Muscle of leg (tissue), 11 donors: ENCODE measurements around the gene ZBTB7A. TPM values are rescaled to one million over a fixed set of nuclear protein-coding genes. Genes with fewer than 3 reads are reported as not detected.

Source experiments
- DNase-seq: peaks from one replicate; pipeline ENCODE4 v3.0.0; 2013
- H3K27ac ChIP-seq: one replicate; pipeline ENCODE4 v1.5.1; 2013; ENCODE audit warnings: mild to moderate bottlenecking, low read length, control low read depth
- H3K27me3 ChIP-seq: one replicate; pipeline ENCODE4 v1.6.1; 2013; ENCODE audit warnings: low read length; ENCODE audit not compliant: control insufficient read depth, insufficient read depth
- H3K36me3 ChIP-seq: one replicate; pipeline ENCODE4 v1.6.1; 2013; ENCODE audit warnings: low read length; ENCODE audit not compliant: control insufficient read depth, insufficient read depth
- H3K4me1 ChIP-seq: one replicate; pipeline ENCODE4 v1.6.1; 2013; ENCODE audit warnings: low read length; ENCODE audit not compliant: control insufficient read depth, insufficient read depth
- H3K4me3 ChIP-seq: one replicate; pipeline ENCODE4 v1.5.1; 2013; ENCODE audit warnings: low read length, control low read depth
- H3K9me3 ChIP-seq: replicated peaks from 2 replicates; pipeline ENCODE4 v1.6.1; 2013; ENCODE audit warnings: low read depth, low read length; ENCODE audit not compliant: control insufficient read depth
- WGBS: methylation state at CpG from one replicate; pipeline ENCODE4 v1.1.5; 2013; ENCODE audit warnings: missing lambda C conversion rate; ENCODE audit not compliant: insufficient coverage; 5-methylcytosine and 5-hydroxymethylcytosine counted together
- polyA plus RNA-seq, 8 donors: library from polyadenylated mRNA; unstranded; fragments of 120-200 nt; gene quantifications; one replicate each; pipeline versions ENCODE4 v1.2.1 to v1.2.3, GENCODE V29; 2013; ENCODE audit warnings: inconsistent platforms in 1 of 8, low replicate concordance in 1 of 8; ENCODE audit not compliant: insufficient read length in 8 of 8, insufficient read depth in 1 of 8
- total RNA-seq: library from RNA; stranded (reverse); fragments of 120-200 nt; gene quantifications from one replicate; pipeline ENCODE4 v1.2.4, GENCODE V29; 2013

Gene ZBTB7A
- total and polyA plus RNA-seq, 9 donors, result 4.2 to 10.9 (median 8.2) TPM

DNA sequence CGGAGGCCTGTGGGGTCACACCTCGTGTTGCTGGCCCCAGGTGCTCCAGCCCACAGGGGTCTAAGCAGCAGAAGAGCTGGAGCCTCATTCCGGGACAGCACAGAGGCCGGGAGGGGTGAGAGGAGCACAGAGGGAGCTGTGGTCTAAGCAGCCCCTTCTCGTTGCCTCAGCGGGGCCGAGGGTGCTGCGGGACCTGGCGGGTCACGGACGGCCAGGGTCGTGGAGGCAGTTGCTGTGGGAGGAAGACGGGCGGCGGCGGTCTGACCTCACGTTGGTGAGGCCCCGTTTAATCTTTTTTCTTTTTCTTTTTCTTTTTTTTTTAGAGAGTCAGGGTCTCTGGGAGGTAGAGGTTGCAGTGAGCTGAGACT, 37.5 kb downstream of the ZBTB7A start:
- Histone ChIP-seq H3K36me3 (peaks cover 73% of the 10 kb centered on the region), H3K27ac (no peak overlapping the region), H3K9me3 (no peaks in the 10 kb centered on the region), H3K27me3 (no peaks in the 10 kb centered on the region), H3K4me1 (no peaks in the 10 kb centered on the region), H3K4me3 (no peak overlapping the region)
- no peak for DNase-seq
- WGBS, result 86% methylated on average over 15 of the region's 18 CpGs

DNA sequence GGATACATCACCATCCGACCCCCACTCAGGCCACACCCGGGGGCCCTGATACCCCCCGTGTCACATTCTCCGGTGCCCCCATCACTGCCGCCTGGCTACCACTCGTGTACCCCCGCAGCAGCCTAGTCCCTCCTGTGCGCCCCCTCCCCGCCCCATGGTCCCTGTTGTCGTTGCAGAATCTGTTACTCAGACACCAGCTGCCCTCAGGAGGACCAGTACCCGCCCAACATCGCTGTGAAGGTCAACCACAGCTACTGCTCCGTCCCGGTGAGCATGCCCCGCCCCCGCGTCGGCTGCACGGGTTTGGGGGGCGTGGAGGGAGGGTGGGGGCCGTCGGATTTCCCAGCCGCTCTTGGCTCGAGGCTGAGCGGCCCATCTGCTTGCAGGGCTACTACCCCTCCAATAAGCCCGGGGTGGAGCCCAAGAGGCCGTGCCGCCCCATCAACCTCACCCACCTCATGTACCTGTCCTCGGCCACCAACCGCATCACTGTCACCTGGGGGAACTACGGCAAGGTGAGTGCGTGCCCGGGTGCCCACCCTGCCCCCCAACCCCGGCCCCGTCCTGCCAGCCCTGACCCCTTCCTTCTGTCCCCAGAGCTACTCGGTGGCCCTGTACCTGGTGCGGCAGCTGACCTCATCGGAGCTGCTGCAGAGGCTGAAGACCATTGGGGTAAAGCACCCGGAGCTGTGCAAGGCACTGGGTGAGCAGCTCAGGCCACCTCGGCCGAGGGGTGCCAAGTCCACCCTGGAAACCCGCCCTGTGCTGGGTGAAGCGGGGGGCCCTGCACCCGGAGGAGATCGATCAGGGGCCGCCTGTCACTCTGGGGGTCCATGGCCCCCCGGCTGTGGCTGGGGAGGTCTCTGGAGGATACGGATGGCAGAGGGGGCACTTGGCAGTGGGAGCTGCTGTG, 38.1 kb downstream of the ZBTB7A start:
- no peak for DNase-seq
- Histone ChIP-seq H3K36me3 (peaks cover 75% of the 10 kb centered on the region), H3K9me3 (no peaks in the 10 kb centered on the region), H3K4me3 (no peak overlapping the region), H3K27ac (no peak overlapping the region), H3K27me3 (no peaks in the 10 kb centered on the region), H3K4me1 (no peaks in the 10 kb centered on the region)
- 94% methylated on average over 41 of the region's 48 CpGs for WGBS

DNA sequence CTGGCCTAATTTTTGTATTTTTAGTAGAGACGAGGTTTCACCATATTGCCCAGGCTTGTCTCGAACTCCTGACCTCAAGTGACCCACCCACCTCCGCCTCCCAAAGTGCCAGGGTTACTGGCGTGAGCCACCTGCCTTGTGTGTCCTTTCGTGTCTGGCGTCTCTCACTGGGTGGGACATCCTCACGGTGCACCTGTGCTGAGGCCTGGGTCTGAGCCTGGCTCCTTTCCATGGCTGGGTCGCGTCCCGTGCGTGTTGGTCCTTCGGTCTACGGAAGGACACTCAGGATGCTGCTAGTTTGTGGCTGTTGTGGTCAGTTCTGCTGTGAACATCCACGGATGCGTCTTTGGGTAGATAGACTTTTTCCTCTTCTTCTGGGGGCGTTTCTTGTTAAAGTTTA, 39.6 kb downstream of the ZBTB7A start:
- DNase-seq, result no peak
- Histone ChIP-seq H3K4me1 (no peaks in the 10 kb centered on the region), H3K27ac (no peak overlapping the region), H3K27me3 (no peaks in the 10 kb centered on the region), H3K36me3 (peaks cover 65% of the 10 kb centered on the region), H3K9me3 (peaks cover 1% of the 10 kb centered on the region), H3K4me3 (no peak overlapping the region)
- WGBS, result 89% methylated on average over 13 of the region's 16 CpGs

DNA sequence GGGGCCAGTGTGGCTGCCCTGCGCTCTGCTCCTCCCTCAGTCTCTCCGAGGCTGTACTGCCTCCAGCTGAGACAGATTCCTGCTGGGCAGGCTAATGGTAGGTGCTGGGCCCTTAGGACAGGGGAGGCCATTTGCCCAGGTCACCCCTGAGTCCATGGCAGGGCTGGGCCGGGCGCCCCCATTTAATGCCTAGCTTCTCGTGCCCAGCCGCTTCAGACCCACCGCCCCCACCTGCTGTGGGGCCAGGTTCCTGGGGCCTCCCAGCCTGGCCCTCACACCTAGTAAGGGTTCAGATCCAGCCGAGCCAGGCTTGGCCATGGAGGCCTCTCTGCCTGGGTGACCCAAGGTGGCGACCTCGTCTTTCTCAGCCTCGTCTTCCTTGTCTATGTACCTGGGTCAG, 41.4 kb downstream of the ZBTB7A start:
- Histone ChIP-seq H3K27ac (no peak overlapping the region), H3K4me1 (no peaks in the 10 kb centered on the region), H3K4me3 (no peak overlapping the region), H3K36me3 (peaks cover 51% of the 10 kb centered on the region), H3K27me3 (no peaks in the 10 kb centered on the region), H3K9me3 (peaks cover 3% of the 10 kb centered on the region)
- no peak for DNase-seq
- WGBS, result 75% methylated on average over 11 of the region's 11 CpGs

DNA sequence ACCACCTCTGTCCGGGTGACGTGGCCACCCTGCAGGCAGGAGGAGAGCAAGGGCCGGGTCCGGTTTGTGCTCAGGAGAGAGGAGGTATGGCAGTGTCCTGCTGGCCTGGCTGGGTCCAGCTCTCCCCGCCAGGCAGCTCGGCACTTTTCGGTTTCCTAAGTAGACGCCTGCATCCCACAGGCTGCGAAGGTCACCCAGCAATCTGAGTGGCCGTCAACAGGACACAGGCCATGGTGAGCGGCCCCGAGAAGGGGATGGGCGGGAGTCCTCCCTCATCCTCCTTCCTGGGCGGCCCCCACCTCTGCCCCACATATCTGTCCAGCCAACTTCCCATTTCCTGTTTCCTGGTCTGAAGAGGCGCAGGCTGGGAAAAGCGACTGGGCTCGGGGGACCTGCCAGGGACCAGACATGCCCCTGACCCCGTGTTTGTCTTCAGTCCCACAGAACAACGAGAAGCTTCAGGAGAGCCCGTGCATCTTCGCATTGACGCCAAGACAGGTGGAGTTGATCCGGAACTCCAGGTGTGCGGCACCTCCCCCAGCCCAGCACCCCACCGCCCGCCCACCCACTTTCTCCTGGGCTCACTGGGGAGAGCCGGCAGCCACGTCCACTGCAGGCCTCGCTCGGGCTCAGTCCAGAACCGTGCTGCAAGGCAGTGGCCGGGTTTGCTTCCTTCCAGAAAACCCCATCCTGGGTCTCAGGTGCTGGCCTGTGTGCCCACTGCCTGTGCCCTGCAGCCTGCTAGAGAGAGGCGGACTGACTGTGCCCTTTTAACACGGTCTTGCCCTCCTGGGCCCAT, 42.9 kb downstream of the ZBTB7A start:
- no peak for DNase-seq
- no peak overlapping the region for H3K4me3 ChIP-seq
- 88% methylated on average over 24 of the region's 34 CpGs for WGBS
- H3K9me3 ChIP-seq, result peaks cover 3% of the 10 kb centered on the region
- no peak overlapping the region for H3K27ac ChIP-seq
- peaks cover 3% of the 10 kb centered on the region for H3K4me1 ChIP-seq
- H3K36me3 ChIP-seq, result peaks cover 46% of the 10 kb centered on the region
- no peaks in the 10 kb centered on the region for H3K27me3 ChIP-seq

DNA sequence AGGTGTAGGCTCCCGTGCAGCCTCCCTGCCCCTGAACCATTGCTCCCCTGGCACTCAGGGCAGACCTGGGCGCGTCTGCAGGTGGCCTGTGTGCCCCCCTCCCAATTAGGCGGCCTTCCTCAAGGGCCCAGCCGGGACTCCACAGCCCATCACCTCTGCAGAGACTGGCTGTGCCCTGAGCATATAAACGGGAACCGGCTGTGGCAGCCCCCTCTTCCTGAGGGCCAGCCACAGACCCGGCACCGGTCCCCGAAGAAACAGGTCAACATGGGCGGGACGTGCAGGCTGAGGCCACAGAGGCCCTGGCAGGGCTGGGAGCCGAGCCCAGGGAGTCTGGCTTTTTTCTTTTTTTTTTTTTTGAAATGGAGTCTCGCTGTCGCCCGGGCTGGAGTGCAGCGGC, 47.1 kb downstream of the ZBTB7A start:
- 85% methylated on average over 8 of the region's 17 CpGs for WGBS
- peaks cover 40% of the 10 kb centered on the region for H3K36me3 ChIP-seq
- H3K4me1 ChIP-seq, result peaks cover 29% of the 10 kb centered on the region

DNA sequence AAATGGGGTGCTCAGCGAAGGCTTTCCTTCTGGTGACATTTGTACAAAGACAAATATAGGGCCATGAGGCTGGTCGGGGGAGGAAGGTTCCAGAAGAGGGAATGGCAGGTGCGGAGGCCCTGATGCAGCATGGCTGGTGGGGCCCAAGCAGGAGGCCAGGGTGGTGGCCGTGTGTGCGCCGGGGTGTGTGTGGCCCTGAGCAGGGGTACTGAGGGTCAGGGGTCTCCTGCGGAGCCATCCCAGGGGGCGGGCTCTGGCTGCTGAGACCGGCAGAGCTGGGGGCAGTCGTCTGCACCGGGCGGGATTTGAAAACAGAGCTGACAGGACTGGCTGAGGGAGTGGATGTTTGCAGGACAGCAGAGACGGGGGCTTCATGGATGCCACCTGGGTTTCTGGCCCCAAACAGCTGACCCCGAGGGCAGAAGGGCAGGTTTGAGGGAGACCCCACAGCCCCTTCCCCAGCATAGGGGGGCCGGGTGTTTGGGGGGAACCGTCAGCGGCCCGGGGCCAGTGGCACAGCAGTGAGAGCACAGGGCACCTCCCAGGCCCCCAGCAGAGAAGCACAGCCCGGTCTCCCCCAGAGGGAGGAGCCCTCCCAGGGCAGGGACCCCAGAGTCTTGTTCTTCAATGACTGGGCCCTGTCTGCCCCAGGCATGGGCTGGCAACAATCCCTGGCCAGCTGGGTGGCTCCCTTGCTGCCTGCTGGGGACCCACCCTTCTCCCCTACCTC, 47.8 kb downstream of the ZBTB7A start:
- peaks cover 43% of the 10 kb centered on the region for H3K36me3 ChIP-seq
- WGBS, result 81% methylated on average over 17 of the region's 19 CpGs

More for the DNA sequence above, 47.1 kb downstream of the ZBTB7A start:
- no peak overlapping the region for H3K27ac ChIP-seq
- no peak for DNase-seq
- H3K9me3 ChIP-seq, result peaks cover 3% of the 10 kb centered on the region
- H3K4me3 ChIP-seq, result no peak overlapping the region
- H3K27me3 ChIP-seq, result no peaks in the 10 kb centered on the region

DNA sequence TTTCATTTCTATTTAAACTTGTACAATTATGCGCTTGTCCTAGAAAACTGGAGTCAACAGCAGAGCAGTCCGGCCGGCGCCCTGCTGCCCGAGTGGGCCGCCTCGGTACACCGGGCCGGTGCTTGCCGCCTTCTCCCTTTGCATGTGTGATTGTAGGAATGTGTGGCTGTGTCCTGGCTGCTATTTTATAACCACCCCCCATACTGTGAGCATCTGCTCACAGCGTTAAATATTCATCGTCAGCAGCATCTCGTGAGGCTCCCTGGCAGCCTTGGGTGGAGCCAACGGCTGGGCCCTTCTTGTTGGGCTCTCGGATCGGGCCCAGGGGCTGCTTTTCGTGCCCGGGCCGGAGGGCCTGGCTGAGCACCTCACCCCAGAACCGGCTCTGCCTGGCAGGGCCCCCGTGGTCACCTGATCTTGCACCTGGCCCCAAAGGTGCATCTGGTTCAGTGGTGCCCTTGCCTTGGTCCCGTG, 48.5 kb downstream of the ZBTB7A start:
- H3K27me3 ChIP-seq, result no peaks in the 10 kb centered on the region
- H3K36me3 ChIP-seq, result peaks cover 45% of the 10 kb centered on the region
- 70% methylated on average over 9 of the region's 22 CpGs for WGBS
- peaks cover 36% of the 10 kb centered on the region for H3K4me1 ChIP-seq
- no peak for DNase-seq
- H3K4me3 ChIP-seq, result no peak overlapping the region
- peaks cover 3% of the 10 kb centered on the region for H3K9me3 ChIP-seq
- H3K27ac ChIP-seq, result peak overlapping the region; percentile 7

More for the DNA sequence above, 47.8 kb downstream of the ZBTB7A start:
- no peak for DNase-seq
- H3K27me3 ChIP-seq, result no peaks in the 10 kb centered on the region
- peaks cover 3% of the 10 kb centered on the region for H3K9me3 ChIP-seq
- H3K27ac ChIP-seq, result no peak overlapping the region
- no peak overlapping the region for H3K4me3 ChIP-seq
- H3K4me1 ChIP-seq, result peaks cover 33% of the 10 kb centered on the region

DNA sequence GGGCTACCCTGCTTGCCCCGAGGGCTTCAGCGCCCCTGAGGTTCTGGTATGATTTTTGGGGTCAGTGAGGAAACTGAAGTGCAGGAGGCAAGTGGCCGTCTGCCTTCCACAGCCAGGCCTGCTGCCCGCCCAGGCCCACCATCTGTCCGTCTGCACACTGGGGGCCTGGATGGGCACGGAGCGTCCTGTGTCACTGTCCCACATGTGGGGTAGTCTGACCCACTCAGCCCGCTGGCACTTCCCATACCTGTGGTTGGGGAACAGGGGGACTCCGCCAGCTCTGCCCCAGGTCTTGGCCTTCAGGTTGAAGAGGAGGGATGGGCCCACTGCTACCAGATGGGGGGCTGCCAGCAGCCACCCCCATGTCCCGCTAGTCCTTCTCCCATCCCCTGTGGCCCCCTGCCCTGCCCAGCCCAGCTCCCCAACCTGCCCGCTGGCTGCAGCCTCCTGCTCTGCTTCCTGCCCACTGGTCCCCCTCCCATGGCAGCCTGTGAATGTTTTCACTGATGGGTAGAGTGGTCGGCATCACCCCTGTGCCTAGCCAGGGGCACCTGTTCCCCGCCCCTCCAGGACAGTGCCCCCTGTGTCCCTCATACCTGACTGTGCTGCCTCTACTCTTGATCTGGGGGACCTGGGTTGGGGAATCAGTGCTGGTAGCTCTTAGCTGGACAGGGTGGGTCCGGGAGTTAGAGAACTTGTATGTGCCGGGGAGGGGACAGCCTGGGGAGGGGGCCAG, 49.6 kb downstream of the ZBTB7A start:
- no peak for DNase-seq
- 87% methylated on average over 9 of the region's 15 CpGs for WGBS
- peaks cover 56% of the 10 kb centered on the region for H3K36me3 ChIP-seq
- no peaks in the 10 kb centered on the region for H3K27me3 ChIP-seq
- no peak overlapping the region for H3K4me3 ChIP-seq
- H3K27ac ChIP-seq, result no peak overlapping the region
- H3K9me3 ChIP-seq, result peaks cover 2% of the 10 kb centered on the region
- H3K4me1 ChIP-seq, result peaks cover 41% of the 10 kb centered on the region
